Kidney epithelial cell (primary cell): ENCODE measurements around the gene ABR. TPM values are rescaled to one million over a fixed set of nuclear protein-coding genes. Genes with fewer than 3 reads are reported as not detected.

Experiments used
- DNase-seq: peaks from one replicate; pipeline ENCODE4 v3.0.0-alpha.2; 2010; ENCODE audit warnings: low read depth
- H3K27me3 ChIP-seq: 2 replicates; pipeline ENCODE4 v1.6.0; 2011; ENCODE audit warnings: low read length; ENCODE audit not compliant: control insufficient read depth, insufficient read depth
- H3K36me3 ChIP-seq: 2 replicates; pipeline ENCODE4 v1.5.1; 2011; ENCODE audit warnings: low read length; ENCODE audit not compliant: control insufficient read depth, insufficient read depth
- H3K4me3 ChIP-seq: 2 replicates; pipeline ENCODE4 v1.5.1; 2011; ENCODE audit warnings: low read depth, mild to moderate bottlenecking, control low read depth, low read length
- total RNA-seq: library from RNA; depleted of rRNA; stranded (reverse); fragments of >200 nt; gene quantifications from 2 replicates; pipeline ENCODE4 v1.2.3, GENCODE V29; 2015
- TF ChIP-seq, protein P1 (sequence below): IDR thresholded peaks from 2 replicates; pipeline ENCODE4 v1.5.1; 2011; ENCODE audit warnings: mild to moderate bottlenecking, moderate library complexity, low read length, control low read depth, inconsistent platforms; ENCODE audit not compliant: insufficient read depth, poor library complexity, severe bottlenecking

Gene ABR
- total RNA-seq, 1 donor from 2014 or later: 141 TPM

DNA sequence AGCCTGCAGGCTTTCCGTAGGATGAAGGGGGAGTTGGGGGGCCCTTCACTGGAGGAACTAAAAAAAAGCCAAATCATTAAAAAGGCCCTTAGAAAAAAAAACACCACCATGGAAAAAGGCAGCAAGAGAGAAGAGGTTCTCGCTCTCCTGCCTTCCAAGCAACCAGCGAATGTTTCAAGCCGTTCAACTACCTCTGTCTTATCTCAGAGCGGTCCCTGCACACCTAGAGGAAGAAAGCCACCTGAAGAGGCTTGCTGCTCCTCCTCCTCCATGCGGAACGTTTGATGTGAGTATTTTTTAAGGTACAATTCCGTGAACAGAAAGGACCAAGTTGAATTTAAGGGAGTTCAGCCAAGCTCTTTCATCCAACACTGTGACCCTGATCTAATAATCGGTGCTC lies 209.4 kb downstream of the ABR start:
- DNase-seq: no peak

DNA sequence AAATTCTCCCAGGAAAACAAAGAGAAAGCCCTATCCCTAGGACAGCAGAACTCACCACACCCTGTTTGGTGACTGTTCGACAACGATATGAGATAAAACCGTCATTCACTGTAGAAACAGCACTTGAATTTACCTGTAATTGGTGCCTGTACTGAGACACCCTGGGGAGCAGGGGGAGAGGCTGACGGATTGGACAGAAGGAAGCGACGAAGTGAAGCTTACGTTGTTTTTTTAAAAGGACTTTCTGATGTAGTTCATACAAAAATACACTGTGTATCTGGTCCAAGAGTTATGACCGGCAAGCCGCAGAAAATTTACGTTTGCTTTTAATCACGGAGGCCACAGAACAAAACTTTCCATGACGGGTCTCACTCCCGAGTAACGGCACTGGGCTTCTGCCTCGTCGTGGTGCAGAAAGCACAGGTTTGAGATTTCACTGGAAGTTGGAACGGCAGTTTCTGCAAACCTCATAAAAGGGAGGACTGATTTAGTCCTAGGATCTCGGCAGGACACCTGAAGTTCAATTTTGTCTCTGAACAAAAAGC lies 209.9 kb downstream of the ABR start:
- H3K27me3 ChIP-seq: no peaks in the 10 kb centered on the region
- H3K4me3 ChIP-seq: no peak overlapping the region
- H3K36me3 ChIP-seq: no peaks in the 10 kb centered on the region
- no peak for DNase-seq
- TF ChIP-seq, protein P1, sequence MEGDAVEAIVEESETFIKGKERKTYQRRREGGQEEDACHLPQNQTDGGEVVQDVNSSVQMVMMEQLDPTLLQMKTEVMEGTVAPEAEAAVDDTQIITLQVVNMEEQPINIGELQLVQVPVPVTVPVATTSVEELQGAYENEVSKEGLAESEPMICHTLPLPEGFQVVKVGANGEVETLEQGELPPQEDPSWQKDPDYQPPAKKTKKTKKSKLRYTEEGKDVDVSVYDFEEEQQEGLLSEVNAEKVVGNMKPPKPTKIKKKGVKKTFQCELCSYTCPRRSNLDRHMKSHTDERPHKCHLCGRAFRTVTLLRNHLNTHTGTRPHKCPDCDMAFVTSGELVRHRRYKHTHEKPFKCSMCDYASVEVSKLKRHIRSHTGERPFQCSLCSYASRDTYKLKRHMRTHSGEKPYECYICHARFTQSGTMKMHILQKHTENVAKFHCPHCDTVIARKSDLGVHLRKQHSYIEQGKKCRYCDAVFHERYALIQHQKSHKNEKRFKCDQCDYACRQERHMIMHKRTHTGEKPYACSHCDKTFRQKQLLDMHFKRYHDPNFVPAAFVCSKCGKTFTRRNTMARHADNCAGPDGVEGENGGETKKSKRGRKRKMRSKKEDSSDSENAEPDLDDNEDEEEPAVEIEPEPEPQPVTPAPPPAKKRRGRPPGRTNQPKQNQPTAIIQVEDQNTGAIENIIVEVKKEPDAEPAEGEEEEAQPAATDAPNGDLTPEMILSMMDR: no peak

More for the DNA sequence above, 209.4 kb downstream of the ABR start:
- Histone ChIP-seq H3K27me3 (no peaks in the 10 kb centered on the region), H3K4me3 (no peak overlapping the region), H3K36me3 (no peaks in the 10 kb centered on the region)
- TF ChIP-seq, protein P1: no peak

DNA sequence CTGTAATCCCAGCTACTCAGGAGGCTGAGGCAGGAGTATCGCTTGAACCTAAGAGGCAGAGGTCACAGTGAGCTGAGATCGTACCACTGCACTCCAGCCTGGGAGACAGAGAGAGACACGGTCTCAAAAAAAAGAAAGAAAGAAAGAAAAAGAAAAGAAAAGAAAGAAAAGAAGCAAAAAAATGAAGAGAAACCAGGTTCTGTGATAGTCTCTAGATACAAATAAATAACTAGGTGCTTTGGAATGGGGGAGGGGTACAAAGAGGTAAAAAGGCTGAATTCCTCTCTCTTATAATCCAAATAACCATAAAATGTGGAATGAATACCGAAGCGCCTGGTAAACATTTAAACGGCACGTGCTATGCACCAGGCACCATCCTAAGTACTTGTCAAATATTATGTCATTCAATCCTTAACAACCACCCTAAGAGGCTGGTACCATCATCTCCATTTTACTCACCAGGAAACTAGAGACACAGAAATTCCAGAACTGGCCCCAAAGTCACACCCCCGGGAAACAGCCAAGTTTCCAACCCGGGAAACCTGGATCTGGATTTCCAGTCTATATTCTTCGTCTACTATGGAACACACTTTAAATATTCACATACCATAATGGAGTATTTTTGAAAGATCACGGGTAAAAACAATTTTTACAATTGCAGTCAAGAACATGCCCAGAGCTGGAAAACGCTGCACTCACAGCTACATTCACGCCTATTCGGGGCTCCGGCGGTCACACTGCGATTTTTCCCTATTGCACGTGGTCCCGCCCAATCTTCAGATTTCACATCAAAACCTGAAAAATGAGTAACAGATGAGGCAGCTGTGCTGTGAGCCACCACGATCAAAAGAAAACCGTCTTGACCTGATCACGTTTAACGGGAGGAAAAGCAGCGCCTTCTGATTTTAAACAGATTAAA lies 210.7 kb downstream of the ABR start:
- TF ChIP-seq, protein P1: no peak
- DNase-seq: no peak
- Histone ChIP-seq H3K27me3 (no peaks in the 10 kb centered on the region), H3K4me3 (no peak overlapping the region), H3K36me3 (no peaks in the 10 kb centered on the region)

DNA sequence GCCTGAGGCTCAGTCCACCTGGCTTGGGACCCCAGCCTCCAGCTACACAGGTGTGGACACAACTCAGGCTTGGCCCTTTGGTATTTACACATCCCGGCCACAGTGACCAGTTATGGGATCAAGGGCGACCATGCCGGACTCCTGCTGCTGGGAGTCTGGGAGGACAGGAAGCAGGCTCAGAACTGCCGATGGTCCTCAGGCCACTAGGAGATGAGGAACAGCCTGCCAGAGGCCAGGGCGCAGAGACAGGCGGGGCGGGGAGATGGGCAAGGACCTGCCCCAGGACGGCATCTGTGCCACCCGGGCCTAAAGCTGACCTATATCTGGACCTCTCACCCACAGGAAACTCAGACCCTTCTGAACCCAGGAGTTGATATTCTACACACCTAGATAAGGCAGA lies 212.7 kb downstream of the ABR start:
- no peaks in the 10 kb centered on the region for H3K36me3 ChIP-seq
- H3K4me3 ChIP-seq: no peak overlapping the region
- no peaks in the 10 kb centered on the region for H3K27me3 ChIP-seq
- no peak for DNase-seq
- TF ChIP-seq, protein P1: no peak

DNA sequence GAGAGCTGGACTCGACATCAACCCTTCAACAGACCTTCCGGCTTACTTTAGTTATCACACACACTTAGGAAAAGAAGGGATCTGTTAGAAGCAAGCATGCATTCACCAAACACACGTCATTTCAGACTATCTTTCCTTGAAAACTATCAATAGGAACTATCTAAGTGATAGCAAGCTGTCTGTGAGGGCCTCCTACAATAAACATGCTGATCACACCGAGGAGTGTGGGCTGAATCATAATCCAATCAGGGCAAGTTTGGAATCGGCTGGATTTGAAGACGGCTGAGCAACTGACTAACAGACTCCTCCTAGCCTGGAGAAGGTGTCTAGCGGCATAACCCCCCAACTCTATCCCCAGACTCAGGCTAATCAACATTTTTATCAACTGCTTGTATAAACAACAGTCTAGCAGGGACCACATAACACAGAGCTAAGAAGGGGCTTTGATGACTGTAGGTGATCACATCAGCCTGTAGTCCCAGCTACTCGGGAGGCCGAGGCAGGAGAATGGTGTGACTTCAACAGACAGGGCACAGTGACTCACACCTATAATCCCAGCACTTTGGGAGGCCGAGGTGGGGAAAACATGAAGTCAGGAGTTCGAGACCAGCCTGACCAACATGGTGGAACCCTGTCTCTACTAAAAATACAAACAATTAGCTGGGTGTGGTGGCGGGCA lies 214.3 kb downstream of the ABR start:
- DNase-seq: no peak
- Histone ChIP-seq H3K27me3 (no peaks in the 10 kb centered on the region), H3K36me3 (no peaks in the 10 kb centered on the region), H3K4me3 (no peak overlapping the region)
- TF ChIP-seq, protein P1: no peak
